ENCODE measurements around the gene TBC1D20. TPM values are rescaled to one million over a fixed set of nuclear protein-coding genes. Genes with fewer than 3 reads are reported as not detected.

TBC1D20 gene
- total RNA-seq, 1 experiment from 2014 or later: 42.1 TPM

GRCh38 chr20:434661-435419 is 27.5 kb downstream of the TBC1D20 start:
- in situ Hi-C loops (cut with HindIII; ENCODE audit: low pct_unique_long_range_greater_than_20kb, low sequenced_read_pairs) (no loop called here), intact Hi-C loops (cut with micrococcal nuclease; ENCODE audit: unreplicated experiment) (loop anchor here (5.0 kb wide), 1 partner anchor 83 kb away; no protein-coding TSS in a partner anchor)
- no peak overlapping the region for H3K4me3 ChIP-seq (ENCODE audit: low read depth in 2 of 2, low read length in 2 of 2)
- no peaks in the 10 kb centered on the region for H3K4me1 ChIP-seq (ENCODE audit: control insufficient read depth, insufficient read depth, low read length)
- no peak for ATAC-seq
- H3K27me3 ChIP-seq (ENCODE audit: control insufficient read depth, insufficient read depth, low read length): no peaks in the 10 kb centered on the region
- no peak overlapping the region for H3K27ac ChIP-seq (ENCODE audit: low read length)
- ChIA-PET POLR2A (no interaction called here), CTCF (no interaction called here)
- peaks cover 5% of the 10 kb centered on the region; the same call in 1 of the 2 replicates for H3K36me3 ChIP-seq (ENCODE audit: control insufficient read depth, insufficient read depth, low read length)
- DNase-seq (ENCODE audit: low read depth, low spot score): no peak
- no TSS peak for BruUV-seq (replicated peaks)
- no peaks in the 10 kb centered on the region for H3K9me3 ChIP-seq (ENCODE audit: control insufficient read depth, insufficient read depth, low read depth, low read length)
- TF ChIP-seq POLR2AphosphoS5 (IDR thresholded peaks at IDR 0.05; ENCODE audit: low read depth, low read length) (no peak), SIN3A (IDR thresholded peaks at IDR 0.05; ENCODE audit: borderline replicate concordance, insufficient read depth, low read depth, low read length) (no peak), REST (IDR thresholded peaks at IDR 0.05; ENCODE audit: insufficient read depth in 1 of 2, low read depth in 2 of 2, low read length in 1 of 2) (no peak), CTCF (IDR thresholded peaks at IDR 0.05) (no peak), TCF7L2 (IDR thresholded peaks at IDR 0.05; ENCODE audit: low read depth, low read length) (no peak)

- ATAC-seq: no peak
- in situ Hi-C loops (cut with HindIII; ENCODE audit: low pct_unique_long_range_greater_than_20kb, low sequenced_read_pairs): no loop called here
- no peaks in the 10 kb centered on the region for H3K9me3 ChIP-seq (ENCODE audit: control insufficient read depth, insufficient read depth, low read depth, low read length)
- no peak for TF ChIP-seq TCF7L2 (IDR thresholded peaks at IDR 0.05; ENCODE audit: low read depth, low read length)
- no peak for TF ChIP-seq CTCF (IDR thresholded peaks at IDR 0.05)
- TF ChIP-seq SIN3A (IDR thresholded peaks at IDR 0.05; ENCODE audit: borderline replicate concordance, insufficient read depth, low read depth, low read length): no peak
- no peak for TF ChIP-seq POLR2AphosphoS5 (IDR thresholded peaks at IDR 0.05; ENCODE audit: low read depth, low read length)
- no peak for TF ChIP-seq REST (IDR thresholded peaks at IDR 0.05; ENCODE audit: insufficient read depth in 1 of 2, low read depth in 2 of 2, low read length in 1 of 2)
- DNase-seq (ENCODE audit: low read depth, low spot score): no peak
- H3K4me3 ChIP-seq (ENCODE audit: low read depth in 2 of 2, low read length in 2 of 2): no peak overlapping the region
- ChIA-PET CTCF (no interaction called here), POLR2A (no interaction called here)
- intact Hi-C loops (cut with micrococcal nuclease; ENCODE audit: unreplicated experiment): loop anchor here (5.0 kb wide), 1 partner anchor 82 kb away; no protein-coding TSS in a partner anchor
- H3K27ac ChIP-seq (ENCODE audit: low read length): no peak overlapping the region
- peaks cover 4% of the 10 kb centered on the region; the same call in 1 of the 2 replicates for H3K36me3 ChIP-seq (ENCODE audit: control insufficient read depth, insufficient read depth, low read length)
- no peaks in the 10 kb centered on the region for H3K27me3 ChIP-seq (ENCODE audit: control insufficient read depth, insufficient read depth, low read length)
- no peaks in the 10 kb centered on the region for H3K4me1 ChIP-seq (ENCODE audit: control insufficient read depth, insufficient read depth, low read length)
- no TSS peak for BruUV-seq (replicated peaks)
Measured at GRCh38 chr20:434221-434620, 28.1 kb downstream of the TBC1D20 start.
